NCI-H510A treated with DMSO at 0.1 percent for 48 hours (cell line): ENCODE data around the gene COBL.

Experiments
- DNase-seq: peaks from one replicate; lab custom pipeline; 2025; lab: John Stamatoyannopoulos, UW

Gene COBL

GRCh38 chr7:51146816-51147586 lies 169.6 kb downstream of the COBL start:
- DNase-seq: no peak

DNA sequence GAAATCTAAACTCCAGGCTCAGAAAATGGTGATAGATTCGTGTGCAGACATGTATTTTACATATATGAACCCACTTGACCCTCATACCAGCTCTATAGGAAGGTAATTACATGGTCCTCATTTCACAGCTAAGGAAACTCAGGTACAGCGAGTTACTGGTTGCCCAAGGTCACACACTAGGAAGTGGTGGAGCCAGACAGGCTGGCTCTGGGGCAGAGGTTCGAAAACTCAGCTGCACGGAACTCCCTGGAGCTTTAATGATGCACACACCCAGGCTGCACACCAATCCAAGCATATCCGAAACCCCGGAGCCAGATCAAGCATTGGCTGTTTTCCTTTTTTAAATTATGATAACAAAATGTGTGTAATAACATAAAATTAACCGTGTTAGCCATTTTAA lies 172.4 kb downstream of the COBL start:
- peak; percentile 44 for DNase-seq

DNA sequence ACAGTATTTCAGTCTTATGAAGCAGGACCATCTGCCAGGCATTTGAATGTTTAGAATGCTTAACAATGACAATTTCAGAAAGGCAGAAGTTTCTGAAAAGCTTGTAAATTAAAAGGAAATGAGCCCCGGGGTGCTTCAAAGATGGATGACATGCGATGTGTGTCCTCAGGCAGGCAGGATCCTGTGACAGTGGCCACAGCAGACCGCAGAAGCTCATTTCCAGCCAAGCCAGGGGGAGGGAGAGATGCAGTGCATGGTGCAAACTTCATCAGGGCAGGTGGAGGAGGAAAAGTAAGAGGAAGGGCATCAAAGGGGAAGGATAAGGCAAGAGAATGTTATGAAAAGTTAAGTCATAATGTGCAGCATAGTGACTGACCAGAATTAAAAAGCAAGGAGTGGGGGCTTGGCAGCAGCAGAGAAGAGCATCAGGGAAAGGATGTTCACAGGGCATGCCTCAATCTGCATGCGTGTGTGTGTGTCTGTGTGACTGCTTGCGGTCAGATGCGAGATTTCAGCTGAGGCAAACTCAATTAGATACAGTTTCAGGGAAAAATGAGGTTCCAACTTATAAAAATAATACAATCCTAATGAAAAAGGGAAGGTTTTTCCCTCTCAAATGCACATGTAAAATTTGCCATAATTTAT lies 173.7 kb downstream of the COBL start:
- no peak for DNase-seq

DNA sequence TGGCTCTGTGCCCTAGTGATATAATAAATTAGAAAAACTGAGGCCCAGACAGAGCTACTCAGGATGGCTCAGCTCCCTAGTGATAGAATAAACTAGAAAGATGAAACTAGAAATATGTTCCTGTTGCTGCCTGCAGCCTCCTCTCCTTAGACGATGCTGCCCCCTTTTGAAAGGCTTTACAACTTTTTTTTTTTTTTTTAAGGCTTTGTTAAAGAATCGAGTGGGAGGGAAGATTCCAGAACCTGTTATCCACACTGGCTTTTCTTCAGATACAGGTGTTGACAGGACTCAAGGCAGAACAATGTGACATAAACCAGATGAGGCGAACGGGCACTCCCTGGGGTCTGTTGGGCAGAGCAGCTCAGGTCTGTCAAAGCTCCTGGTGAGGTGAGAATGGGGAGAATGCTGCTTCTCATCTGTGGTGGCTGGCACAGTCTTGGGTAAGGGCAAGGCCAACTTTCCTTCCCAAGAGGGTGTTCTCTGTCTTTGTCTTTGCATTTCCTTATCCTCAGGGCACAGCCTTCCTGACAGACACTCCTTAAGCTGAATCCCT lies 175.1 kb downstream of the COBL start:
- DNase-seq: peak; percentile 78

- DNase-seq: peak; percentile 70
These were observed 176.1 kb downstream of the COBL start for GRCh38 chr7:51140199-51141164.

DNA sequence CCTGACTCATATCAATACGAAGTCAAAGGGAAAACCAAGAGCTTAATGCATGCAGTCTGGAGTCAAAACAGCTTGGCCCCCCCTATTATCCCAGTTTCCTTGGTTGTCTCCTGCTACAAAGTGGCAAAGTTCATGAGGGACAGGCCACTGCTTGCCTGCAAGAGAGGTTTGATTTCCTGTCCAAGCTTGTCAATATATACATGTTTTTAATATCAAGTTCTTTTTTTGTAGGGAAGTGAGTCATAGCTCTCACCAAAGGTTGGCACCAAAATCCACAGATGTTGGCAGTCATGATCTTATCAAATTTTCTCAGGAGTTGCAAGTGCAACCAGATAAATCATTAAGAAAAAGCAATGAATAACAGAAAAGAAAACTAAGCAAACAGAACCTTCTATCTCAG lies 176.8 kb downstream of the COBL start:
- DNase-seq: peak; percentile 60

DNA sequence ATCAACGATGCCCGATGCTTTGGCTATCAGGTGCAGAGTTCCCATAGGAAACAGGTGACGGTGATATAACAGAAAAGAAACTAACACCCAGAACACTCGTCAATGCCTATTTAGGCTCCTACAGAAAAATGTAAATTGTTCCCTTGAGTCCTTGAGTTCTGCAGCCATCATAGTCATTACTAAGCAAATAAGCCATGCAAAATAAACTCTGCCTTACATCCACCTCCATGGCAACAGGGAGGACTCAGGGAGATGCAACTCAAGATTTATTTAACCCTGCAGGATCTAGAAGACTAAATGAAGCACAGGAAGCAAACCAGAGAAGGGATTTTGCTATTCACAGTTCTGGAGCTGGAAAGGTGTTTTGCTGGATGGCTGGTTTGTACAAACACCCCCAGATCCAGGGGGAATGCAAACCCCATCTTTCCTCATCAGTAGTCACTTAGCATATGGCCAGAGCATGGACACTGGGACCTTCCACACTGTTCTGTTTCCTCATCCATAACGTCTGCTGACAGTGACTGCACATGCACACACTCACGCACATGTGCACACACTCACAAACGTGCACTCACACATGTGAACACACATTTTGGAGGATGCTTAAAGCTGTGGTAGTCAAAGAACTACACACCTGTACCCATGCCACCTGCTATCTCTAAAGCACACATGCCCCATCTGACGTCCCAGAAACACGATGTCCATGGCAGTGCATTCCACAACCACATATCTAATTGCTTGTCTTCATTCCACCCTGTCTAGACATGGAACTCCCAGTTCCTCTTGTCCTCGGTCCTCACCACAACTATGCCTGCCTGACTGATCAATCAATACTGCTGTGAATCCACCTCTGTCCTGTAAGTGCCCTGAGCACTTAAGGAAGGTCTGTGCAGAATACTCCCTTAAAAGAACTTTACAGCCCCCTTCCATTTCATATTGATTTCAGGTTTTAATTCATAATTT lies 178.2 kb downstream of the COBL start:
- peak; percentile 94 for DNase-seq

DNA sequence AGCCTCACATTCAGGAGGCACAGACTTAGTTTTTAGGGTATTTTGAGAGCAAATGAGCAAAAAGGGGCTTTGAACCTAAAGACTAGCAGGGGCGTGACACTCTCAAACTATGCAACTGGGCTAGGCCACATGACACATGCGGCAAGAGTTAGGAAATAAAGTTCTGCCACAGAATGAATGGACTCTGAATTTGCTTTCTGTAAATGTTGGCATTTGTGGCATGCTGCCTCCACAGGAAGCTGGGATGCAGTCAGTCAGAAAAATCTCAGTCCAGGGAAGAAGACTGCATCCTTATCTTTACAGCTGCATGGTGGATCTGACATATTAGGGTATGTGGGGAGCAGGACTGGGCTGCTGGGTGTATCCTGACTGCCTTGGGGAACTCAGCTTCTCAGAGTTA lies 181.0 kb downstream of the COBL start:
- no peak for DNase-seq

- no peak for DNase-seq
These were observed 182.6 kb downstream of the COBL start for GRCh38 chr7:51134013-51134441.

DNA sequence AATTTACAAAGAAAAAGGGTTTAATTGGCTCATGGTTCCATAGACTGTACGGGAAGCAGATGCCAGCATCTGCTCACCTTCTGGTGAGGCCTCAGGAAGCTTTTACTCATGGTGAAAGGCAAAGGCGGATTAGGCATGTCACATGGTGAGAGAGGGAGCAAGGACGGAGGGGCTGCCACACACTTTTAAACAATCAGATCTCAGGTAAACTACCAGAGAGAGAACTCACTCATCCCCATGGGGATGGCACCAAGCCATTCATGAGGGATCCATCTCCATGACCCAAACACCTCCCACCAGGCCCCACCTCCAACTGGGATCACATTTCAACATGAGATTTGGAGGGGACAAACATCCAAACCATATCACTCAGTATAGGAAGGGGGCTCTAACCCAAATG lies 183.9 kb downstream of the COBL start:
- no peak for DNase-seq

- peak; percentile 82 for DNase-seq
These were observed 186.8 kb downstream of the COBL start for GRCh38 chr7:51129527-51130472.

DNA sequence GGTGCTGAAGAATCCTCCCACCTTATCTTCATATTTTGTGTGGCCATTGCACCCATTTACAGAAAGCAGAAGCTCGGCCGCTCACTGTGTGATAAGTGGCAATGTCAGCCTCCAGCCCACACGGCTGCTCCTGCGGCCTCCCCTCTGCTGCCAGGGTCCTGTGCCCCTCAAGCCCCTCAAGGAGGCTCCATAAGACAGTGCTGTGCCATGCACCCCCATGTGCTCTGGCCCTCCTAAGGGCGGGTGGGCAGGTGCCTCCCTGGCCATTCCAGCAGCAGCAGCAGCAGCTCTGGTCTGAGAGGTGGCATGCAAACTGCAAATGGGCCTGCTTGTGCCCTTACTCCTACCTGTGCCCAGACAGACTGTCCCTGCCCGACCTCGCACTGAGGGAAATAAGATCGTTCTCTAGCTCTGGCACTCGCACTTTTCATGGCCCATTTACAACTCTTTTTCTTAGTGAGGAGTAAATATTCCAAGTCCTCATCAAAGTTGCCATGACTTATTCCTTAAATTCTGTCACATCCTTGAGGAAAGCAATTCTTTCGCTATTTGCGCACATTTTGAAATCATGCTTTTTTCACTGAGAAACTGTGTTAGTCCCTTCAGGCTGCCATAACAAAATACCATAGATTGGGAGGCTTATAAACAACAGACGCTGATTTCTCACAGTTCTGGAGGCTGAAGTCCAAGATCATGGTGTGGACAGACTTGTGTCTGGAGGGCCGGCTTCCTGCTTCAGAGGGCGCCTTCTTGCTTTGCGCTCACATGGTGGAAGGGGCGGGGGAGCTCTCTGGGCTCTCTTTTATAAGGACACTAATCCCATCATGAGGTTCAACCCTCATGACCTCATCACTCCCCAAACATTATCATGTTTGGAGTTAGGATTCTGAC lies 187.8 kb downstream of the COBL start:
- DNase-seq: no peak

- DNase-seq: no peak
These were observed 189.0 kb downstream of the COBL start for GRCh38 chr7:51127618-51127904.

DNA sequence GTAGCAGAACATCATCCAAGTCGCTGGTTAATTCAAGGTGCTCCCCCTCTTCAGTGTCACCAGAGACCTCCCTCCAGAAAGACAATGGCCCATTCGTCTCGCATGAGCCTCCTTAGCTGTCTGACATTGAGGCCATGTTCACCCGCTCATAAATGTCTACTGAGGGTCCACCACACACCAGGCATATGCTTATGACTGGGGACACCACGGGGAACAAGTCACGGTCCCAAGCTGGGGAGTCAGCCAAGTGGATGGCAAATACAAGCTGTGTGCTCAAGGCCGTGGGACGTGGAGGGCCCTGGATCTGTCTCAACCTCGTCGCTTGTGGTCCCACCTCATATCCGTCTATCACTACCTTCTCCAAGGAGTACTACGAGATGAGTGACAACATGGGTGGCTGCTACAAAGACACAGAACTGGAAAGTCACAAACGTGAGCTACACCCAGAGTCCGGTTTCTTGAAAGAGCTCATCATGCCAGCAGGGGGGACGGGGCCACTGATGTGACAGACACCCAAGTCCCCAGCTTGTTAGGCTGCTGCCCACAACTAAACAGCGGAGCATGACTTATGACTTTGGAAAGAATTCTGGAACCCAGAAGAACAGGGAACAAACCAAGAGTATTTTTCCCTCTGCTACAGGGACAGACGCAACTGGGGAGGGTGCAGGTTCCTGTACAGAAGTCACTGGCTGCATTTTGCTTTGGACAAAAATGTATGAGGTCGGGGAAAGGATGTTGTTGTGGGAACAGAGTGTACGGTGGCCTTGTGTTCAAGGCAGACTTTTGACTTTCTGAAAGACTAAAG lies 189.6 kb downstream of the COBL start:
- no peak for DNase-seq

DNA sequence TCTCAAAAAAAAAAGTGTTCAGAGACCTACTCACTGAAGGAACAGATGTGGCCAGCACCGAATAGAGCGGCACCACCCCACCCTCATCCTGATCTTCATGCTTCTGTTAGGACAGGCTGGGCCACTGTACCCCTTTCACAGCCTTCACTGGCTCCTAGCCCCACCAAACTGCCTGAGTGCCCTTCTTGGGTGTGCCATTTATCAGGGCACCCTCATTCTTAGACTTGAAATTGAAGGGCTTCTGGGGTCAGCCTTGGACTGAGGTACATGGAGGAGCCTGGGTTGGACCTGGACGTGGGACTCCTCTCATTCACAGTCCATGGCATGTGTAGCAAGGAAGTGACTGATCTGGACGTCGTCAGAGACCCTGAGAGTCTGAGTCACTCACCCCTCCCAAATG lies 190.3 kb downstream of the COBL start:
- DNase-seq: no peak

DNA sequence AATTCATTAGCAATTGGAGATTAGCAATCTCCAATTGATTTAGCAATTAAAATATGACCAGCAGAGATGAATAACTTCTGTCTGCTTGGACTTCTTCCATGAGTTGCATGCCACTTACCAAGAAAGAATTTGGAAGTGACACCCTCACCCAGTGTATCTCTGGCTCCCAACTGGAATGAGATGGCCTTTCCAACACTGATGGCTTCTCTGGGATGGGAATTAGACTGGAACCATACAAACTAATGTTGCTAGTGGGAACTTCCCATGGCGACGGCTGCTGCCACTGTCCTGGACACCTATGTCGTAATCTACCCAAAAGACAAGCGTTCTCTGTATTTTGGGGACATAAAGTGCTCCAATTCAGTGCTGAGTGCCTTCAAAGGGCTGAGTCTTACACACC lies 192.3 kb downstream of the COBL start:
- DNase-seq: no peak

DNA sequence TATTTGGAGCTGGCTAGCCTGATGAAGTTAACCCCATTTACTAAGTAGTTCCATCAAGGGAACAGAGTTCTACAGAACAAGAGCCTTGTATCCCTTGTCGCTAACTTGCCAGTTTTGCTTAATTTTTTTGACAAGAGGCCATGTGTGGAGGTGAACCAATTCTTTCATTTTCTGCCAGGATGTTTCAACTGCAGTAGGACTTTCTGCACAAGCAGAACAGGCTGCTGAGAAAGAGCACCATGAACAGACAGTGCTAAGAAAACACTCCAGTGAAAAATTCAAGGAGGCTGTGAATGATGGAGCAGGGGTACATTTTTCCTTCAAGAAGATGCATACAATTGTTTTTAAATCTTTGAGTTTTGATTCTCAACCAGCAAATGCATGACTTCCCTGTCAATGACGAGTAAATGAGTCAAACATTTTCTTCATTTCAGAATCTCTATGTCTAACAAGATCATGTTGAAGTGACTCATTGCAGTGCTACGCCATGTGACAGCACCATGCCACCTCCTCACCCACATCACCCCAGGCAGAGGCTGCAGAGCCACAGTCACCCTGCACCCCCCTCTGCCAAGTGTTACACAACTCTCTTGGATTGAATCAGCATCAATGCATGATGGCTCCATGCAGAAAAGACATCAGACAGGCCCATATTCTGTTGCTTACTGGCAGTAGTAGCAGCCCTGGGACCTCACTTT lies 193.1 kb downstream of the COBL start:
- no peak for DNase-seq
